H1 (cell line): Measurements from ENCODE around the gene MRPL20.

ENCODE experiments used
- CTCF ChIP-seq, 3 experiments: IDR thresholded peaks; 1 replicate in 2 of 3; 2 replicates in 1 of 3; pipeline versions ENCODE4 v1.5.1 to v1.6.1; 2011; ENCODE audit warnings: low read length in 3 of 3, mild to moderate bottlenecking in 3 of 3, inconsistent platforms in 2 of 3, low read depth in 1 of 3, moderate library complexity in 1 of 3; ENCODE audit not compliant: insufficient read depth in 1 of 3; ENCODE audit errors: control extremely low read depth in 1 of 3
- RFX5 ChIP-seq: IDR thresholded peaks from 2 replicates; pipeline ENCODE4 v1.6.1; 2011; ENCODE audit warnings: low read depth, low read length, improper control_type of control experiment, borderline replicate concordance
- SP1 ChIP-seq: IDR thresholded peaks from 2 replicates; pipeline ENCODE4 v1.6.1; 2011; ENCODE audit warnings: low read depth, low read length
- TAF1 ChIP-seq: IDR thresholded peaks from 2 replicates; pipeline ENCODE4 v1.6.1; 2011; ENCODE audit warnings: mild to moderate bottlenecking, low read depth, low read length
- TAF7 ChIP-seq: optimal IDR thresholded peaks from 2 replicates; pipeline ENCODE3; 2011; ENCODE audit warnings: low read depth, mild to moderate bottlenecking, inconsistent platforms, low read length, moderate library complexity, borderline replicate concordance

GRCh38 chr1:1356796-1357401 lies 50.2 kb downstream of the MRPL20 start:
- no peak for TF ChIP-seq TAF1
- TF ChIP-seq TAF7, result no peak
- no peak for TF ChIP-seq CTCF (IDR thresholded peaks at IDR 0.05; ENCODE audit: control extremely low read depth in 1 of 3, insufficient read depth in 1 of 3, low read depth in 1 of 3, low read length in 3 of 3)
- TF ChIP-seq SP1, result no peak
- no peak for TF ChIP-seq RFX5
